Keratinocyte (primary cell): ENCODE measurements around the gene CD248. TPM values are rescaled to one million over a fixed set of nuclear protein-coding genes. Genes with fewer than 3 reads are reported as not detected.
A peak's percentile ranks its signal among the peaks of the same experiment; 100 is the strongest.

ENCODE experiments used
- DNase-seq: peaks from one replicate; pipeline ENCODE4 v3.0.0-alpha.2; 2011; ENCODE audit warnings: low read depth, missing footprints, low spot score
- FAIRE-seq: peaks from 2 replicates; lab custom pipeline; 2011; peaks lifted over from hg19 to GRCh38; lab: Jason Lieb, UNC
- H2AFZ ChIP-seq: 2 replicates; pipeline ENCODE4 v1.6.0; 2012; ENCODE audit warnings: low read length, control low read depth, inconsistent platforms; ENCODE audit not compliant: control insufficient read depth
- H3K27ac ChIP-seq: 2 replicates; pipeline ENCODE4 v1.5.1; 2011; ENCODE audit warnings: low read length; ENCODE audit not compliant: control insufficient read depth, insufficient read depth
- H3K27me3 ChIP-seq: 3 replicates; pipeline ENCODE4 v1.6.0; 2011; ENCODE audit warnings: low read length; ENCODE audit not compliant: control insufficient read depth, insufficient read depth; ENCODE audit errors: extremely low read depth
- H3K36me3 ChIP-seq, 2 experiments: 2 replicates in 1 of 2; 3 replicates in 1 of 2; pipeline ENCODE4 v1.5.1; 2011; ENCODE audit warnings: low read length in 2 of 2, mild to moderate bottlenecking in 1 of 2; ENCODE audit not compliant: control insufficient read depth in 2 of 2, insufficient read depth in 2 of 2; ENCODE audit errors: extremely low read depth in 1 of 2
- H3K4me1 ChIP-seq: 3 replicates; pipeline ENCODE4 v1.5.1; 2011; ENCODE audit warnings: low read length; ENCODE audit not compliant: control insufficient read depth, insufficient read depth; ENCODE audit errors: extremely low read depth
- H3K4me2 ChIP-seq: 3 replicates; pipeline ENCODE4 v1.6.0; 2011; ENCODE audit warnings: low read depth, low read length; ENCODE audit not compliant: control insufficient read depth, insufficient read depth; ENCODE audit errors: extremely low read depth
- H3K4me3 ChIP-seq, 3 experiments: fragments of 200-600 bp in 1 of 3; sonication (generic) in 1 of 3; 2 replicates in 2 of 3; 3 replicates in 1 of 3; pipeline ENCODE4 v1.5.1; 2011 to 2016; ENCODE audit warnings: low read length in 3 of 3, mild to moderate bottlenecking in 3 of 3, control low read depth in 2 of 3, inconsistent platforms in 1 of 3, low read depth in 1 of 3, mixed read lengths in 1 of 3, mixed run types in 1 of 3, moderate library complexity in 1 of 3; ENCODE audit not compliant: control insufficient read depth in 2 of 3, insufficient read depth in 2 of 3; ENCODE audit errors: extremely low read depth in 1 of 3
- H3K79me2 ChIP-seq: 2 replicates; pipeline ENCODE4 v1.6.0; 2012; ENCODE audit warnings: low read length; ENCODE audit not compliant: control insufficient read depth, insufficient read depth
- H3K9ac ChIP-seq: 3 replicates; pipeline ENCODE4 v1.6.0; 2011; ENCODE audit warnings: low read length; ENCODE audit not compliant: control insufficient read depth, insufficient read depth; ENCODE audit errors: extremely low read depth
- H3K9me1 ChIP-seq: 3 replicates; pipeline ENCODE4 v1.6.0; 2011; ENCODE audit warnings: low read length; ENCODE audit not compliant: control insufficient read depth, insufficient read depth; ENCODE audit errors: extremely low read depth
- H3K9me3 ChIP-seq: 2 replicates; pipeline ENCODE4 v1.5.1; 2012; ENCODE audit warnings: low read depth, low read length; ENCODE audit not compliant: control insufficient read depth
- H4K20me1 ChIP-seq: 3 replicates; pipeline ENCODE4 v1.6.0; 2011; ENCODE audit warnings: low read length; ENCODE audit not compliant: control insufficient read depth, insufficient read depth; ENCODE audit errors: extremely low read depth
- EZH2 ChIP-seq: IDR thresholded peaks from one replicate; pipeline ENCODE4 v1.6.1; 2012; ENCODE audit warnings: inconsistent platforms, mild to moderate bottlenecking, low read length, moderate library complexity
- dilution Hi-C: fragments of 300-500 bp; cut with MboI; formaldehyde crosslinking; loops from one replicate; pipeline ENCODE4 v1.7.0; 2020; ENCODE audit warnings: low sequenced_read_pairs; ENCODE audit not compliant: extremely low pct_ligation_motif_present
- polyA plus RNA-seq, 5 experiments: library from polyadenylated mRNA; depleted of rRNA in 3 of 5; stranded (reverse) in 3 of 5; stranded (forward) in 1 of 5; unstranded in 1 of 5; fragments of >200 nt; gene quantifications; 1 replicate in 1 of 5; 2 replicates in 3 of 5; 3 replicates in 1 of 5; pipeline versions ENCODE4 v1.2.1 to v1.2.3, GENCODE V29; 2011 to 2012; ENCODE audit warnings: missing spikeins in 2 of 5, low read depth in 1 of 5, low replicate concordance in 1 of 5
- TF ChIP-seq, protein P1 (sequence below), 3 experiments: IDR thresholded peaks in 1 of 3; conservative IDR thresholded peaks in 1 of 3; optimal IDR thresholded peaks in 1 of 3; 2 replicates in 2 of 3; 3 replicates in 1 of 3; pipeline versions ENCODE3 to v1.5.1; 2011; ENCODE audit warnings: low read length in 3 of 3, mild to moderate bottlenecking in 3 of 3, moderate library complexity in 2 of 3, control low read depth in 1 of 3, inconsistent platforms in 1 of 3; ENCODE audit not compliant: insufficient read depth in 2 of 3; ENCODE audit errors: extremely low read depth in 1 of 3

The CD248 gene
- polyA plus RNA-seq, 1 donor (not counting 4 experiments of a cell fraction or from before 2014, with no cell fraction given), result 0.12 TPM

DNA sequence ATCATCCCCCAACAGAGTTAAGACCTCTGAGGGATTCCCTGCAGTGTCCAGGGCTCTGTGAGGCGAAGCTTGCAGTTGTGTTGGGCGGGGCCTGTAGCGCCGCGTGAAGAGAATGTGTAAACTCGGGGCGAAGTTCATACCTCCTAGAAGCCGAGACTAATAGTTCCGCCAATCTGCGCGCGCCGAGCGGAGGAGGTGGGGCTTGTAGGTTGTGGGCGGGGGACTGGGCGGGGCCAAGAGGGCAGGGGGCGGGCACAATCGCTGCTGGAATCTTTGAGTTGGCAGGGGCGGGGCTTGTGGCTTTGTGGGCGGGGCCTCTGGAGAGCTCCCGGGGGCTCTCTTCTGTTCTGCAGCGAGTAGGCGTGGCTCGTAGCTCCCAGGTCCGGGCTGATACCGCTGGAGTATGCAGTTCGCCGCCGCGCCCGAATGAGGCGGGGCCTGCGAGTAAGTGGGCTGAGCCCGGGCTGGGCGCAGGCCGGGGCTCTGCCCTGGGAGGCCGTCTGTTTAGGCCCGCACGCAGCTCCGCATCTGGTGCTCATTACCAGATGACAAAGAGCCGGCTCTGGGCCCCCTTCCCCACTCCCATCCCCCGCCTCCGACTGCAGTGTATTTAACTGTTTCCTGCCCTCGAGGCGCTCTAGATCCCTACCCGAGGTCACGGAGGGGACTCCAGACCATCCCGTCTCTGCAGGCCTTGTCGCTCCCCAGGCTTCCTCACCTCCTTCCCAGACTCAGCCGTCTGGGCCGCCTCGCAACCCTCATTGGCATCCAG lies 4.1 kb downstream of the CD248 start:
- DNase-seq (peak; percentile 93), FAIRE-seq (peak; percentile 29)
- Histone ChIP-seq H3K27ac (peak overlapping the region; percentile 72), H3K9me1 (no peaks in the 10 kb centered on the region), H4K20me1 (no peaks in the 10 kb centered on the region), H3K79me2 (no peaks in the 10 kb centered on the region), H3K9me3 (no peaks in the 10 kb centered on the region), H3K9ac (peak overlapping the region; percentile 76), H3K27me3 (peaks cover 16% of the 10 kb centered on the region), H3K4me2 (peak overlapping the region; percentile 95), H3K36me3 (no peaks in the 10 kb centered on the region), H2AFZ (peak overlapping the region; percentile 97), H3K4me3 (peak overlapping the region; percentile 48 to 86 (median 70)), H3K4me1 (peaks cover 5% of the 10 kb centered on the region)
- dilution Hi-C loops, result no loop called here
- TF ChIP-seq, protein P1, sequence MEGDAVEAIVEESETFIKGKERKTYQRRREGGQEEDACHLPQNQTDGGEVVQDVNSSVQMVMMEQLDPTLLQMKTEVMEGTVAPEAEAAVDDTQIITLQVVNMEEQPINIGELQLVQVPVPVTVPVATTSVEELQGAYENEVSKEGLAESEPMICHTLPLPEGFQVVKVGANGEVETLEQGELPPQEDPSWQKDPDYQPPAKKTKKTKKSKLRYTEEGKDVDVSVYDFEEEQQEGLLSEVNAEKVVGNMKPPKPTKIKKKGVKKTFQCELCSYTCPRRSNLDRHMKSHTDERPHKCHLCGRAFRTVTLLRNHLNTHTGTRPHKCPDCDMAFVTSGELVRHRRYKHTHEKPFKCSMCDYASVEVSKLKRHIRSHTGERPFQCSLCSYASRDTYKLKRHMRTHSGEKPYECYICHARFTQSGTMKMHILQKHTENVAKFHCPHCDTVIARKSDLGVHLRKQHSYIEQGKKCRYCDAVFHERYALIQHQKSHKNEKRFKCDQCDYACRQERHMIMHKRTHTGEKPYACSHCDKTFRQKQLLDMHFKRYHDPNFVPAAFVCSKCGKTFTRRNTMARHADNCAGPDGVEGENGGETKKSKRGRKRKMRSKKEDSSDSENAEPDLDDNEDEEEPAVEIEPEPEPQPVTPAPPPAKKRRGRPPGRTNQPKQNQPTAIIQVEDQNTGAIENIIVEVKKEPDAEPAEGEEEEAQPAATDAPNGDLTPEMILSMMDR (optimal IDR thresholded peaks at IDR 0.05 in 1 of 3, IDR thresholded peaks at IDR 0.05 in 1 of 3, conservative IDR thresholded peaks at IDR 0.05 in 1 of 3; ENCODE audit: extremely low read depth in 1 of 3, insufficient read depth in 2 of 3, low read length in 3 of 3), result no peak
- TF ChIP-seq EZH2, result no peak

DNA sequence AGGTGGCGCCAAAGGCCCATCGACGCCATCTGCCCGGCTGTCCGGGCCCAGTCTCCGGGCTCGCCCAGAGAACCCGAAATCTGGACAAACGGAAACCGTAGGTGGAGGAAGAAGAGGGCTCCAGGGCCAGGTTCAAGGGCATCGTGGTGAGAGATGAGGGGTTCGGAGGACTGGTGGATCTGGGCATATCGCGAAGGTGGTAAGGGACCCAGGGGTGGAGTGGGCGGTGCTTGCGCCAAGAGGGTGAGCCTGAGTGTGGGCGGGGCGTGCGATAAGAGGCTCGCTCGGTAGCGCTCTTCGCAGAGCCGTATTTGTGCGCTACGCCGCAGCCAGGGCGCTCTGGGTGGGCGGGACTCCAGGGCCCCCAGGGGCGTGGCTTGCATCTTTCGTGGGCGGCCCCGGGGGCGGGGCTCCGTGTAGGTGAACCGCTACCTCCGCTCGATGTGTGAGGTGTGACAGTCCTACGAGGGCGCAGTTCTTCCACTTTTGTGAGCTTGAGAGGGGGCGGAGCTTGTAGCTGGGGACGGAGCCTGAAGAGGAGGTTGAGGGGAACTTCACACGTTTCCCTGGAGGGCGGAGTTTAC lies 4.8 kb downstream of the CD248 start:
- DNase-seq (peak; percentile 76), FAIRE-seq (peak; percentile 90)
- dilution Hi-C loops, result no loop called here
- no peak for TF ChIP-seq EZH2
- TF ChIP-seq, protein P1 (optimal IDR thresholded peaks at IDR 0.05 in 1 of 3, IDR thresholded peaks at IDR 0.05 in 1 of 3, conservative IDR thresholded peaks at IDR 0.05 in 1 of 3; ENCODE audit: extremely low read depth in 1 of 3, insufficient read depth in 2 of 3, low read length in 3 of 3), result peak in 2 of 3 experiments; percentile 59 to 93
- peak overlapping the region; percentile 48 to 86 (median 79) for H3K4me3 ChIP-seq
- H3K36me3 ChIP-seq, result no peaks in the 10 kb centered on the region
- H3K9ac ChIP-seq, result peak overlapping the region; percentile 76
- H3K9me3 ChIP-seq, result no peaks in the 10 kb centered on the region
- H3K4me2 ChIP-seq, result peak overlapping the region; percentile 95
- no peaks in the 10 kb centered on the region for H4K20me1 ChIP-seq
- no peaks in the 10 kb centered on the region for H3K79me2 ChIP-seq
- H3K27ac ChIP-seq, result peak overlapping the region; percentile 72
- H3K9me1 ChIP-seq, result no peaks in the 10 kb centered on the region
- H2AFZ ChIP-seq, result peak overlapping the region; percentile 99
- H3K4me1 ChIP-seq, result peaks cover 2% of the 10 kb centered on the region
- H3K27me3 ChIP-seq, result peaks cover 16% of the 10 kb centered on the region
